Activated CD8-positive, alpha-beta memory T cell treated with anti-CD3 and anti-CD28 coated beads, Interleukin-2, amount 50 U/mL, for 48 hours (primary cell): ENCODE measurements around the gene SLC16A6.
A peak's percentile ranks its signal among the peaks of the same experiment; 100 is the strongest.
"Not testable (repeated sequence)": the region's sequence is repeated elsewhere in the genome, so short reads cannot be mapped to it uniquely, and the experiment has no call there.

Experiments used
- DNase-seq: peaks from one replicate; pipeline ENCODE4 v3.0.0-alpha.2; 2020

The SLC16A6 gene

DNA sequence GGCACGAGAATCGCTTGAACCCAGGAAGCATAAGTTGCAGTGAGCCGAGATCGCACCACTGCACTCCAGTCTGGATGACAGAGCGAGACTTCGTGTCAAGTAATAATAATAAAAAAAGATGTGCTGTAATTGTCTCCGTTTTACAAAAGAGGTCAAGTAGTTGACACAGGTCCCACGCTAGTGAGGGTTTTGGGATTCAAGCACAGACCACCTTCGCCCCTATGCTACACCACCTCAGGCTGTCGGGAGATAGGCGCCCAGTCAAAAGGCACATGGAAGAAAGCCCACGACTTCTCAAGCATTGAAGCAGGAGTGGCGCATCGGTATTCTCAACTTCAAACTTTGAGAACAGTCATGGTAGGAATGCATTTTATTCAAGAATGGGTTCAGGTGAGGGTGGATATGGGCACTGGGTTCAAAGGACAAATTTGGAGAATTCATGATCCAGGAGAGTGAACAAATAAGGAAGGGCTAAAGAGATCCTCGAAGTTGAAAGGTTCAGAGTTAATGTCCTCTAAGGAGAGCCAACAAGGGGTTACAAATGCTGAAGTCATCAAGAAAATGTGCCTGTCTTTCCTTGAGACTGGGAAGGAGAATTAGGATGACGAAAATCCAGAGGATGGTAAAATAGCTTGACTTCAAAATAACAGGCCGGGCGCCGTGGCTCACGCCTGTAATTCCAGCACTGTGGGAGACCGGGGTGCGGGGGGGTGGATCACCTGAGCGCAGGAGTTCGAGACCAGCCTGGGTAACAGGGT, 44.5 kb downstream of the SLC16A6 start:
- DNase-seq = peak; percentile 39

GRCh38 chr17:68239632-68240366, 51.1 kb downstream of the SLC16A6 start:
- DNase-seq = no peak

DNA sequence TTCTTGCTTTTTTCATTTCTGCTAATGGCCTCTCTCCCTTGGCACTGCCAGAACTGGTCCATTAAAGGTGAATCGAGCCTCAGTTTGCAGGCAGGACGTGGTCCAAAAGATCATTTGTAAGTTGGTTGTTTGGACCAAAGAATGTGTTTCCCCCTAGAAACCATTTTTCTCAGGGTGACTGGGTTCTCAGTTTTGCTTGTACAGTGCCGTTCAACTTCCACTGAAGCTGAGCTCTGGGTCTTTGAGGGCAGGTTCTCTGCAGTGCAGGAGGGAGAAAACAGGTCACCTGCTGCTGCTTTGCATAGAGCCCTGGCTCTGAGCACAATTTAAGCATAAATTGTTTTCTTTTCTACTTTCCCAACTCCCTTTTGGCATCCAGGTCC, 52.1 kb downstream of the SLC16A6 start:
- DNase-seq = no peak

- DNase-seq = no peak
Measured at GRCh38 chr17:68238164-68238870, 52.6 kb downstream of the SLC16A6 start.

GRCh38 chr17:68237369-68238163, 53.4 kb downstream of the SLC16A6 start:
- DNase-seq = peak; percentile 67

DNA sequence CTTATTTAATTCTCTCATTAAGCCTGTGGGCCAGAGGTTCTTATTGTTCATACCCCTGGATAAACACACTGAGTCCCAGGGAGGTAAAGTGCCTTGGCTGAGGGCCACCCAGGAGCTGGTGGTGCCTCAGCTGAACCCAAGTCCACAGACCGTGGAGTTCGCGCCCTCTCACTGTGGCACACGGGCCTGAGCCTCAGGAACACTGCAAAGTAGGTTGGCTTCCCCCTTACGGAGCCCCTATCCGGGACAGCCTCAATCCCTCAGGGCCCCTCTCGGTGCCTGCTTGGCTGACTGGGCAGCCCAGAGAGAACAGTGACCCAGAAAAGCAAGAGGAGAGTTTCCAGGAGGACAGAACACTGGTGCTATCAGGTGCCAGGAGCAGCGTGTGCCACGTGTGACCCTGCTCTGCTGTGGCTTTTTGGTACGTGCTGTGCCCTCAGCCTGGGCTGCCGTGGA, 55.6 kb downstream of the SLC16A6 start:
- peak; percentile 53 for DNase-seq

DNA sequence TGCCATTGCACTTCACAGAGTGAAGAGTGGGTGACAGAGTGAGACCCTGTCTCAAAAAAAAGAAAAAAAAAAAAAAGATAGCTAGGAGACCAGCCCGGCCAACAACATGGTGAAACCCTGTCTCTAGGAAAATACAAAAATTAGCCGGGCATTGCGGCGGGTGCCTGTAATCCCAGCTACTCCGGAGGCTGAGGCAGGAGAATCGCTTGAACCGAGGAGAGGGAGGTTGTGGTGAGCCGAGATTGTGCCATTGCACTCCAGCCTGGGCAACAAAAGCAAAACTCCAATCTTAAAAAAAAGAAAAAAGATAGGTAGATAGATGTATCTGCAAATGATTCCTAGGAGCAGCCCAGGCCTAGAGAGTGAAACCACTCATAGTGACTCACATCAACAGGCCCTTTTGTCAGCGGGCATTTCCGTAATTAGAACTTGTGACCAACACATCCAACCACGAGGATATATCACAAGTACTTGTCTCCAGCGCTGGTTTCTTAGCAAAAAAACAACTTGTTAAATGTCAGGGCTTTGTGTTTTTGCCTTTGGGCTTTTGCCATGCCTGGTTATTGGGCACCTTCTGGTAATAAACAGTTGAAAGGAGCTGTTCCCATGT, 56.1 kb downstream of the SLC16A6 start:
- DNase-seq = peak; percentile 55

- not testable (repeated sequence) for DNase-seq
Measured at GRCh38 chr17:68232741-68233140, 58.2 kb downstream of the SLC16A6 start.

GRCh38 chr17:68231541-68231940, 59.4 kb downstream of the SLC16A6 start:
- no peak for DNase-seq

- DNase-seq = not testable (repeated sequence)
Measured at GRCh38 chr17:68231131-68231530, 59.8 kb downstream of the SLC16A6 start.

- no peak for DNase-seq
Measured at GRCh38 chr17:68229619-68230018, 61.3 kb downstream of the SLC16A6 start.

GRCh38 chr17:68228817-68229570, 61.9 kb downstream of the SLC16A6 start:
- DNase-seq = no peak

DNA sequence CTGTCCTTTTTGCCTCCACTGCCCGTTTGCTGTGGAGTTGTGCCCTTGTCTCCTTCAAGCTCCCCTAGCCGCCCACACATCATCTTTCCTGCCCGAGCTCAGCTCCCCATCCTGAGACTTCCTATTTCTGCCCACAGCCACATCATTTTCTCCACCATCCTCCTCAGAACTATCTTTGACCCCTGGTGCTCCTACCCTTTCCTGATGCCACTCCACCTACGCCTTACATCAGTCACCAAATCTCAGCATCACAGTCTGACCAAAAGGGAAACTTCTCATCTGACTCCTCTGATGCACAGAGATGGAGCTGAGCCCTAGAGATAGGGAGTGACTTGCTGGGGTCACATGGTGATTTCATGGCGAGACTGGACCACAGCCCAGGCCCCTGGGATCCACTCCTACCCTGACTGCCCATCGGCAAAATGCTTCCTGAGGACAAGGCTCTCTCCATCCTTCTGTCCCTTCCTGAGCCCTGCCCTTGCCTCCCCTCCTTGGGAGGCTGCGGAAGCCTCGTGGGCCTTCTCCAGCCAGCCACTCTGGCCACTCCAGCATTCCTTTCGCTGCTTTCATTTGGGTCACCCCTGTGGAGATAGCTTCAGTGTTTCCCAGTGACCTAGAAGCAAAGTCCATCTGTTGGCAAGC, 62.8 kb downstream of the SLC16A6 start:
- DNase-seq = not testable (repeated sequence)

- not testable (repeated sequence) for DNase-seq
Measured at GRCh38 chr17:68225055-68225454, 65.9 kb downstream of the SLC16A6 start.

GRCh38 chr17:68222606-68223005, 68.3 kb downstream of the SLC16A6 start:
- no peak for DNase-seq

GRCh38 chr17:68221786-68222185, 69.1 kb downstream of the SLC16A6 start:
- DNase-seq = no peak

DNA sequence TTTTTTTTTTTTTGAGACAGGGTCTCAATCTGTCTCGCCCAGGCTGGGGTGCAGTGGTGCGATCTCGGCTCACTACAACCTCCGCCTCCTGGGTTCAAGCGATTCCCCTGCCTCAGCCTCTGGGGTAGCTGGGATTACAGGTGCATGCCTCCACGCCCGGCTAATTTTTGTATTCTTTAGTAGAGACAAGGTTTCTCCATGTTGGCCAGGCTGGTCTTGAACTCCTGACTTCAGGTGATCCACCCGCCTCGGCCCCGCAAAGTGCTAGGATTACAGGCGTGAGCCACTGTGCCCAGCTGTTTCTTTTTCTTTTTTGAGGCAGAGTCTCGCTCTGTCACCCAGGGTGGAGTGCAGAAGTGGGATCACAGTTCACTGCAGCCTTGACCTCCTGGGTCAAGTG, 70.1 kb downstream of the SLC16A6 start:
- DNase-seq = not testable (repeated sequence)

GRCh38 chr17:68220186-68220585, 70.7 kb downstream of the SLC16A6 start:
- not testable (repeated sequence) for DNase-seq

DNA sequence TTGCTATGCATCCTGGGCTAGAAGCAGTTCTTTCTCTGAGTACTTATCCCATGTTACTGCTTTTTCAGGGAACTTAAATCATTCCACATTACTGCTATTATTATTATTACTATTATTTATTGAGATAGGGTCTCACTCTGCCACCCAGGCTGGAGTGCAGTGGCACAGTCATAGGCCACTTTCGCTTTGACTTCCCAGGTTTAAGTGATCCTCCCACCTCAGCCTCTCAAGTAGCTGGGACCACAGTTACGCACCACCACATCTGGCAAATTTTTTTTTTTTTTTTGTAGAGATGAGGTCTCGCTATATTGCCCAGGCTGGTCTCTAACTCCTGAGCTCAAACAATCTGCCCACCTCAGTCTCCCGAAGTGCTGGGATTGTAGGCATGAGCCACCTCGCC, 71.5 kb downstream of the SLC16A6 start:
- not testable (repeated sequence) for DNase-seq
